MCF 10A (cell line): ENCODE measurements around the gene ARHGAP24. TPM values are rescaled to one million over a fixed set of nuclear protein-coding genes. Genes with fewer than 3 reads are reported as not detected.

Experiments used
- BruUV-seq: library from RNA; stranded (reverse); fragments of 400-500 nt; replicated peaks from 2 replicates; lab custom pipeline; 2021; lab: Mats Ljungman, UMichigan
- CTCF ChIA-PET: fragments of 300-600 bp; sonication (Branson Sonifier 250); formaldehyde crosslinking; extraction: SDS; loops from one replicate; lab custom pipeline; 2021; ENCODE audit warnings: antibody characterized with exemption, inconsistent platforms; lab: Yijun Ruan, JAX
- POLR2A ChIA-PET: fragments of 300-600, 350-650 bp; sonication (Branson Sonifier 250); formaldehyde crosslinking; extraction: SDS; loops from one replicate; lab custom pipeline; 2020; ENCODE audit warnings: antibody characterized with exemption, inconsistent platforms; lab: Yijun Ruan, JAX
- DNase-seq: peaks from one replicate; pipeline ENCODE4 v3.0.0-alpha.2; 2018; ENCODE audit not compliant: unreplicated experiment
- H3K27ac Mint-ChIP-seq: one replicate; pipeline ENCODE4 v1.8.0; 2022; ENCODE audit warnings: mild to moderate bottlenecking, low read depth, mixed read lengths; ENCODE audit not compliant: unreplicated experiment
- H3K27me3 Mint-ChIP-seq: one replicate; pipeline ENCODE4 v1.8.0; 2022; ENCODE audit warnings: mixed read lengths; ENCODE audit not compliant: insufficient read depth, unreplicated experiment
- H3K36me3 Mint-ChIP-seq: one replicate; pipeline ENCODE4 v1.8.0; 2022; ENCODE audit warnings: mild to moderate bottlenecking, moderate library complexity, mixed read lengths; ENCODE audit not compliant: insufficient read depth, unreplicated experiment
- H3K4me1 Mint-ChIP-seq: one replicate; pipeline ENCODE4 v1.8.0; 2022; ENCODE audit warnings: mixed read lengths; ENCODE audit not compliant: insufficient read depth, unreplicated experiment
- H3K4me3 Mint-ChIP-seq: one replicate; pipeline ENCODE4 v1.8.0; 2022; ENCODE audit warnings: mild to moderate bottlenecking, moderate library complexity, mixed read lengths; ENCODE audit not compliant: unreplicated experiment
- H3K9me3 Mint-ChIP-seq: one replicate; pipeline ENCODE4 v1.8.0; 2022; ENCODE audit warnings: mixed read lengths; ENCODE audit not compliant: unreplicated experiment
- CTCF ChIP-seq: fragments of 200-600 bp; IDR thresholded peaks from one replicate; pipeline ENCODE4 v1.8.0; 2022; ENCODE audit warnings: antibody characterized with exemption, mild to moderate bottlenecking; ENCODE audit not compliant: unreplicated experiment
- intact Hi-C: fragments of 100-400 bp; cut with micrococcal nuclease; formaldehyde crosslinking; loops from 2 replicates; pipeline ENCODE4 v1.14.1; 2022
- total RNA-seq: library from RNA; stranded (reverse); gene quantifications from 2 replicates; pipeline ENCODE4 v1.2.3, GENCODE V29; 2022

The ARHGAP24 gene
- total RNA-seq, 1 experiment from 2014 or later: 2.6 TPM

GRCh38 chr4:85676850-85677590, 202.1 kb downstream of the ARHGAP24 start:
- Mint-ChIP-seq H3K27ac (no peak overlapping the region), H3K27me3 (no peaks in the 10 kb centered on the region), H3K4me3 (no peak overlapping the region), H3K36me3 (peaks cover 5% of the 10 kb centered on the region), H3K9me3 (no peaks in the 10 kb centered on the region), H3K4me1 (peaks cover 6% of the 10 kb centered on the region)
- POLR2A ChIA-PET: interaction anchor here (1.5 kb wide), 1 partner anchor 18 kb away, joined by 3 read pairs; no protein-coding TSS in a partner anchor
- peak; percentile 8 for DNase-seq
- intact Hi-C loops: no loop called here
- BruUV-seq: no TSS peak
- CTCF ChIA-PET: no interaction called here
- TF ChIP-seq CTCF: no peak

- TF ChIP-seq CTCF: no peak
- no peaks in the 10 kb centered on the region for H3K9me3 Mint-ChIP-seq
- H3K4me1 Mint-ChIP-seq: peaks cover 6% of the 10 kb centered on the region
- H3K4me3 Mint-ChIP-seq: no peak overlapping the region
- intact Hi-C loops: no loop called here
- peaks cover 5% of the 10 kb centered on the region for H3K36me3 Mint-ChIP-seq
- no TSS peak for BruUV-seq
- peak; percentile 24 for DNase-seq
- CTCF ChIA-PET: no interaction called here
- no peaks in the 10 kb centered on the region for H3K27me3 Mint-ChIP-seq
- H3K27ac Mint-ChIP-seq: peak overlapping the region; percentile 54
- POLR2A ChIA-PET: interaction anchor here (0.6 kb wide), 2 partner anchors 82 to 158 kb away, joined by 3 to 5 read pairs; no protein-coding TSS in a partner anchor
Observed at GRCh38 chr4:85681221-85681657, 206.3 kb downstream of the ARHGAP24 start.

- intact Hi-C loops: no loop called here
- no TSS peak for BruUV-seq
- H3K4me3 Mint-ChIP-seq: no peak overlapping the region
- H3K9me3 Mint-ChIP-seq: no peaks in the 10 kb centered on the region
- ChIA-PET POLR2A (interaction anchor here (0.6 kb wide), 1 partner anchor 157 kb away, joined by 5 read pairs; no protein-coding TSS in a partner anchor), CTCF (no interaction called here)
- no peak overlapping the region for H3K27ac Mint-ChIP-seq
- peaks cover 5% of the 10 kb centered on the region for H3K36me3 Mint-ChIP-seq
- no peak for DNase-seq
- H3K27me3 Mint-ChIP-seq: no peaks in the 10 kb centered on the region
- peaks cover 6% of the 10 kb centered on the region for H3K4me1 Mint-ChIP-seq
- no peak for TF ChIP-seq CTCF
Observed at GRCh38 chr4:85681921-85682320, 207.0 kb downstream of the ARHGAP24 start.

GRCh38 chr4:85682391-85682790, 207.4 kb downstream of the ARHGAP24 start:
- BruUV-seq: no TSS peak
- intact Hi-C loops: no loop called here
- ChIA-PET POLR2A (no interaction called here), CTCF (interaction anchor here (0.6 to 0.7 kb wide), 2 partner anchors 35 to 42 kb away, joined by 3 read pairs; no protein-coding TSS in a partner anchor)
- no peak for DNase-seq
- no peaks in the 10 kb centered on the region for H3K27me3 Mint-ChIP-seq
- no peaks in the 10 kb centered on the region for H3K9me3 Mint-ChIP-seq
- H3K27ac Mint-ChIP-seq: no peak overlapping the region
- H3K36me3 Mint-ChIP-seq: peaks cover 5% of the 10 kb centered on the region
- no peak for TF ChIP-seq CTCF
- H3K4me3 Mint-ChIP-seq: no peak overlapping the region
- peaks cover 6% of the 10 kb centered on the region for H3K4me1 Mint-ChIP-seq
